IMR-90 (cell line): ENCODE measurements around the gene GRIN2A. TPM values are rescaled to one million over a fixed set of nuclear protein-coding genes. Genes with fewer than 3 reads are reported as not detected.

Source experiments
- ATAC-seq: fragments of 200-7000 bp; cut with Tn5 transposase; 2 replicates; pipeline ENCODE4 v1.9.1; 2020; ENCODE audit warnings: low read depth, mild to moderate bottlenecking, moderate library complexity
- BruUV-seq: library from RNA; stranded (reverse); fragments of 400-500 nt; replicated peaks from 2 replicates; lab custom pipeline; 2021; lab: Mats Ljungman, UMichigan
- CTCF ChIA-PET: fragments of 300-600 bp; formaldehyde crosslinking; extraction: SDS; loops from one replicate; lab custom pipeline; 2021; ENCODE audit warnings: antibody characterized with exemption; lab: Yijun Ruan, JAX
- POLR2A ChIA-PET: fragments of 300-600 bp; sonication (Branson Sonifier 250); formaldehyde crosslinking; loops from one replicate; lab custom pipeline; 2022; ENCODE audit warnings: antibody characterized with exemption; ENCODE audit not compliant: unreplicated experiment; lab: Charles Lee
- DNase-seq: peaks from one replicate; pipeline ENCODE4 v3.0.0; 2013
- H2AFZ ChIP-seq: replicated peaks from 2 replicates; pipeline ENCODE3; 2013; ENCODE audit warnings: low read length, mild to moderate bottlenecking; ENCODE audit not compliant: poor library complexity
- H2AK5ac ChIP-seq: 2 replicates; pipeline ENCODE4 v1.6.1; 2013; ENCODE audit warnings: low read depth, low read length, inconsistent platforms
- H2AK9ac ChIP-seq: replicated peaks from 2 replicates; pipeline ENCODE3; 2013; ENCODE audit warnings: mild to moderate bottlenecking, low read depth, low read length, moderate library complexity; ENCODE audit not compliant: poor library complexity
- H2BK120ac ChIP-seq: 2 replicates; pipeline ENCODE4 v1.6.1; 2013; ENCODE audit warnings: low read depth, low read length, inconsistent platforms
- H2BK15ac ChIP-seq: 3 replicates; pipeline ENCODE4 v1.6.1; 2013; ENCODE audit warnings: low read depth, low read length, inconsistent platforms
- H2BK20ac ChIP-seq: 2 replicates; pipeline ENCODE4 v1.6.1; 2013; ENCODE audit warnings: low read depth, mild to moderate bottlenecking, inconsistent platforms, low read length, moderate library complexity
- H2BK5ac ChIP-seq: 2 replicates; pipeline ENCODE4 v1.6.1; 2013; ENCODE audit warnings: mild to moderate bottlenecking, low read depth, low read length, inconsistent platforms; ENCODE audit not compliant: poor library complexity, severe bottlenecking
- H3K14ac ChIP-seq: replicated peaks from 2 replicates; pipeline ENCODE4 v1.6.1; 2013; ENCODE audit warnings: low read depth, low read length, inconsistent platforms
- H3K18ac ChIP-seq: 2 replicates; pipeline ENCODE4 v1.6.1; 2013; ENCODE audit warnings: low read depth, low read length, control low read depth
- H3K23ac ChIP-seq: 2 replicates; pipeline ENCODE4 v1.6.1; 2013; ENCODE audit warnings: low read depth, low read length, inconsistent platforms
- H3K27ac ChIP-seq: 2 replicates; pipeline ENCODE4 v1.5.1; 2013; ENCODE audit warnings: mild to moderate bottlenecking, control low read depth, low read length; ENCODE audit not compliant: insufficient read depth
- H3K27me3 ChIP-seq: 2 replicates; pipeline ENCODE4 v1.6.1; 2013; ENCODE audit warnings: low read length; ENCODE audit not compliant: control insufficient read depth, insufficient read depth
- H3K36me3 ChIP-seq: 2 replicates; pipeline ENCODE4 v1.6.1; 2013; ENCODE audit warnings: low read length, mixed read lengths; ENCODE audit not compliant: control insufficient read depth, insufficient read depth
- H3K4ac ChIP-seq: 2 replicates; pipeline ENCODE4 v1.6.1; 2013; ENCODE audit warnings: low read depth, low read length, inconsistent platforms
- H3K4me1 ChIP-seq: 2 replicates; pipeline ENCODE4 v1.6.1; 2013; ENCODE audit warnings: low read length, mixed read lengths; ENCODE audit not compliant: control insufficient read depth, insufficient read depth
- H3K4me2 ChIP-seq: 2 replicates; pipeline ENCODE4 v1.6.1; 2013; ENCODE audit warnings: low read depth, mild to moderate bottlenecking, control low read depth, low read length, moderate library complexity
- H3K4me3 ChIP-seq: 2 replicates; pipeline ENCODE4 v1.5.1; 2013; ENCODE audit warnings: low read depth, mild to moderate bottlenecking, control low read depth, low read length, moderate library complexity; ENCODE audit not compliant: insufficient read depth
- H3K56ac ChIP-seq: 2 replicates; pipeline ENCODE4 v1.6.1; 2013; ENCODE audit warnings: low read length, inconsistent platforms; ENCODE audit not compliant: insufficient read depth; ENCODE audit errors: extremely low read depth
- H3K79me1 ChIP-seq, 2 experiments: 2 replicates each; pipeline ENCODE4 v1.6.1; 2013; ENCODE audit warnings: low read length in 2 of 2, inconsistent platforms in 1 of 2, low read depth in 1 of 2
- H3K9ac ChIP-seq: 2 replicates; pipeline ENCODE4 v1.6.1; 2013; ENCODE audit warnings: low read depth, low read length, control low read depth
- H3K9me1 ChIP-seq: 2 replicates; pipeline ENCODE4 v1.6.1; 2013; ENCODE audit warnings: low read length, inconsistent platforms; ENCODE audit not compliant: insufficient read depth
- H3K9me3 ChIP-seq: 2 replicates; pipeline ENCODE4 v1.6.1; 2013; ENCODE audit warnings: low read length; ENCODE audit not compliant: control insufficient read depth, insufficient read depth
- H4K20me1 ChIP-seq: 2 replicates; pipeline ENCODE4 v1.6.1; 2013; ENCODE audit warnings: low read length, inconsistent platforms; ENCODE audit not compliant: insufficient read depth
- H4K5ac ChIP-seq: 2 replicates; pipeline ENCODE4 v1.6.1; 2013; ENCODE audit warnings: mild to moderate bottlenecking, low read depth, low read length, control low read depth
- H4K8ac ChIP-seq, 2 experiments: 2 replicates each; pipeline ENCODE4 v1.6.1; 2013; ENCODE audit warnings: low read depth in 2 of 2, low read length in 2 of 2, control low read depth in 1 of 2, inconsistent platforms in 1 of 2
- H4K91ac ChIP-seq: 2 replicates; pipeline ENCODE4 v1.6.1; 2013; ENCODE audit warnings: low read depth, low read length, inconsistent platforms; ENCODE audit not compliant: insufficient read depth
- BHLHE40 ChIP-seq: fragments of 150-350 bp; IDR thresholded peaks from 2 replicates; pipeline ENCODE4 v1.6.1; 2016; ENCODE audit warnings: mild to moderate bottlenecking, low read depth, low read length
- WGBS, 2 experiments: methylation state at CpG; one replicate each; pipeline versions ENCODE4 v1.1.5 to v1.1.7; 2013; ENCODE audit warnings: missing lambda C conversion rate in 2 of 2; ENCODE audit not compliant: insufficient read length in 1 of 2; ENCODE audit errors: extremely low coverage in 2 of 2; 5-methylcytosine and 5-hydroxymethylcytosine counted together
- dilution Hi-C: fragments of 300-500 bp; cut with HindIII; formaldehyde crosslinking; loops from one replicate; pipeline ENCODE4 v1.14.3; 2018; ENCODE audit warnings: low sequenced_read_pairs; ENCODE audit not compliant: unreplicated experiment
- in situ Hi-C: fragments of 300-500 bp; cut with MboI; formaldehyde crosslinking; loops from 3 replicates; pipeline ENCODE4 v1.14.3; 2019; ENCODE audit warnings: low sequenced_read_pairs, inconsistent platforms, mixed read lengths
- intact Hi-C: fragments of 100-400 bp; cut with micrococcal nuclease; formaldehyde crosslinking; loops from 2 replicates; pipeline ENCODE4 v1.10.0; 2022
- polyA plus RNA-seq, 3 experiments: library from polyadenylated mRNA; depleted of rRNA; stranded (reverse); fragments of >200 nt; gene quantifications; 2 replicates each; pipeline ENCODE4 v1.2.3, GENCODE V29; 2012; ENCODE audit warnings: low replicate concordance in 1 of 3
- total RNA-seq: library from RNA; depleted of rRNA; stranded (reverse); fragments of >200 nt; gene quantifications from 2 replicates; pipeline ENCODE4 v1.2.3, GENCODE V29; 2012

GRIN2A gene
- total and polyA plus RNA-seq, 2 of the 4 experiments (the other 2 are of a cell fraction) = under 0.01 TPM; not detected in 1

GRCh38 chr16:10013774-10014173 is 168.5 kb downstream of the GRIN2A start:
- no TSS peak for BruUV-seq
- Histone ChIP-seq H3K9me1 (no peaks in the 10 kb centered on the region), H3K4me3 (no peak overlapping the region), H2BK20ac (no peak overlapping the region), H2AFZ (no peak overlapping the region), H3K4me1 (no peaks in the 10 kb centered on the region), H3K27ac (no peak overlapping the region), H4K5ac (no peak overlapping the region), H3K9me3 (peaks cover 21% of the 10 kb centered on the region), H4K8ac (no peak overlapping the region), H3K14ac (no peak overlapping the region), H2AK5ac (no peak overlapping the region), H3K18ac (no peak overlapping the region), H3K36me3 (no peaks in the 10 kb centered on the region), H3K23ac (no peak overlapping the region), H3K4ac (no peak overlapping the region), H3K27me3 (no peaks in the 10 kb centered on the region), H3K79me1 (no peaks in the 10 kb centered on the region), H4K91ac (no peak overlapping the region), H2BK5ac (no peak overlapping the region), H2BK120ac (no peak overlapping the region), H3K4me2 (no peak overlapping the region), H3K56ac (no peak overlapping the region), H3K9ac (no peak overlapping the region), H2AK9ac (no peak overlapping the region), H4K20me1 (no peaks in the 10 kb centered on the region), H2BK15ac (no peak overlapping the region)
- intact Hi-C loops (no loop called here), dilution Hi-C loops (no loop called here), in situ Hi-C loops (no loop called here)
- ChIA-PET POLR2A (no interaction called here), CTCF (no interaction called here)
- no peak for TF ChIP-seq BHLHE40
- no CpG with 5 or more reads among the region's 5 CpGs for WGBS, 2 experiments
- ATAC-seq (no peak), DNase-seq (no peak)
